Tibial nerve (tissue), 4 donors: ENCODE data around the gene CDON. TPM values are rescaled to one million over a fixed set of nuclear protein-coding genes. Genes with fewer than 3 reads are reported as not detected.

Source experiments
- DNase-seq, 2 donors: peaks; one replicate each; pipeline ENCODE4 v3.0.0-alpha.2; 2019; ENCODE audit warnings: low spot score in 2 of 2
- H3K27ac ChIP-seq, 4 donors: fragments of 200-600 bp; sonication (generic) in 3 of 4; one replicate each; pipeline ENCODE4 v1.5.1; 2017 to 2019; ENCODE audit warnings: mild to moderate bottlenecking in 1 of 4
- H3K27me3 ChIP-seq, 2 donors: fragments of 200-600 bp; sonication (generic) in 1 of 2; one replicate each; pipeline versions ENCODE4 v1.5.1 to v1.6.0; 2017 to 2019
- H3K36me3 ChIP-seq, 3 donors: fragments of 200-600 bp; sonication (generic); one replicate each; pipeline ENCODE4 v1.5.1; 2018 to 2019
- H3K4me1 ChIP-seq, 4 donors: fragments of 200-600 bp; sonication (generic) in 3 of 4; one replicate each; pipeline ENCODE4 v1.5.1; 2017 to 2019
- H3K4me3 ChIP-seq, 4 donors: fragments of 200-600 bp; sonication (generic) in 3 of 4; one replicate each; pipeline ENCODE4 v1.5.1; 2017 to 2019; ENCODE audit warnings: mild to moderate bottlenecking in 1 of 4, moderate library complexity in 1 of 4
- H3K9me3 ChIP-seq, 4 donors: fragments of 200-600 bp; sonication (generic) in 3 of 4; one replicate each; pipeline ENCODE4 v1.5.1; 2017 to 2019
- CTCF ChIP-seq, 5 experiments: fragments of 200-600 bp in 3 of 5; fragments of 450-650 bp in 2 of 5; sonication (generic) in 3 of 5; IDR thresholded peaks; one replicate each; pipeline ENCODE4 v1.5.1; 2016 to 2019; ENCODE audit warnings: antibody characterized with exemption in 5 of 5, mild to moderate bottlenecking in 3 of 5, moderate library complexity in 2 of 5
- EP300 ChIP-seq, 2 donors: sonication (generic); formaldehyde crosslinking; IDR thresholded peaks; one replicate each; pipeline ENCODE4 v1.6.1; 2017; ENCODE audit warnings: antibody characterized with exemption in 2 of 2, mild to moderate bottlenecking in 1 of 2
- POLR2A ChIP-seq, 2 donors: fragments of 450-650 bp; IDR thresholded peaks; one replicate each; pipeline ENCODE4 v1.6.1; 2017; ENCODE audit warnings: antibody characterized with exemption in 2 of 2, mild to moderate bottlenecking in 2 of 2, moderate library complexity in 2 of 2
- WGBS, 2 donors: methylation state at CpG; one replicate each; pipeline ENCODE4 v1.1.5; 2018; 5-methylcytosine and 5-hydroxymethylcytosine counted together
- total RNA-seq, 4 donors: library from RNA; depleted of rRNA; stranded (reverse); fragments of >200 nt; gene quantifications; one replicate each; pipeline ENCODE4 v1.1.0, GENCODE V29; 2016

The CDON gene
- total RNA-seq, 4 donors from 2014 or later: 14.4 to 25.9 (median 15.3) TPM

GRCh38 chr11:125978181-125978716, 84.4 kb downstream of the CDON start:
- H3K4me3 ChIP-seq: no peak overlapping the region
- no peaks in the 10 kb centered on the region for H3K9me3 ChIP-seq
- peaks cover 0 to 15% (median 0%) of the 10 kb centered on the region in 3 donors for H3K36me3 ChIP-seq
- no peak for DNase-seq
- H3K4me1 ChIP-seq: peaks cover 0 to 16% (median 2%) of the 10 kb centered on the region in 4 donors
- WGBS, 2 donors: 51 to 55% methylated on average over 6 of the region's 6 CpGs
- H3K27ac ChIP-seq: no peak overlapping the region
- TF ChIP-seq POLR2A (IDR thresholded peaks at IDR 0.05): no peak
- no peak for TF ChIP-seq EP300 (IDR thresholded peaks at IDR 0.05)
- no peak for TF ChIP-seq CTCF (IDR thresholded peaks at IDR 0.05)
- no peaks in the 10 kb centered on the region for H3K27me3 ChIP-seq

GRCh38 chr11:125977333-125977732, 85.3 kb downstream of the CDON start:
- no peaks in the 10 kb centered on the region for H3K27me3 ChIP-seq
- peaks cover 0 to 8% (median 0%) of the 10 kb centered on the region in 3 donors for H3K36me3 ChIP-seq
- H3K4me3 ChIP-seq: no peak overlapping the region
- DNase-seq: no peak
- whole genome bisulfite sequencing, 2 donors: 75 to 80% methylated on average over 3 of the region's 3 CpGs
- H3K4me1 ChIP-seq: peaks cover 0 to 16% (median 2%) of the 10 kb centered on the region in 4 donors
- no peaks in the 10 kb centered on the region for H3K9me3 ChIP-seq
- TF ChIP-seq CTCF (IDR thresholded peaks at IDR 0.05) (no peak), EP300 (IDR thresholded peaks at IDR 0.05) (no peak)
- no peak overlapping the region for H3K27ac ChIP-seq

- no peak overlapping the region for H3K27ac ChIP-seq
- H3K36me3 ChIP-seq: peaks cover 0 to 8% (median 0%) of the 10 kb centered on the region in 3 donors
- no peak for DNase-seq
- H3K4me1 ChIP-seq: peaks cover 0 to 16% (median 2%) of the 10 kb centered on the region in 4 donors
- H3K27me3 ChIP-seq: no peaks in the 10 kb centered on the region
- TF ChIP-seq CTCF (IDR thresholded peaks at IDR 0.05): no peak
- no peak for TF ChIP-seq EP300 (IDR thresholded peaks at IDR 0.05)
- no peak for TF ChIP-seq POLR2A (IDR thresholded peaks at IDR 0.05)
- H3K9me3 ChIP-seq: no peaks in the 10 kb centered on the region
- no peak overlapping the region for H3K4me3 ChIP-seq
Observed at GRCh38 chr11:125976156-125976555, 86.5 kb downstream of the CDON start.

- Histone ChIP-seq H3K36me3 (peaks cover 0 to 4% (median 0%) of the 10 kb centered on the region in 3 donors), H3K27ac (no peak overlapping the region), H3K4me3 (no peak overlapping the region), H3K27me3 (no peaks in the 10 kb centered on the region), H3K4me1 (peaks cover 0 to 16% (median 2%) of the 10 kb centered on the region in 4 donors), H3K9me3 (no peaks in the 10 kb centered on the region)
- no peak for DNase-seq
- 79 to 89% methylated on average over 6 of the region's 6 CpGs for WGBS, 2 donors
- TF ChIP-seq POLR2A (IDR thresholded peaks at IDR 0.05) (no peak), CTCF (IDR thresholded peaks at IDR 0.05) (no peak), EP300 (IDR thresholded peaks at IDR 0.05) (no peak)
Observed at GRCh38 chr11:125975634-125976033, 87.0 kb downstream of the CDON start.

- Histone ChIP-seq H3K9me3 (no peaks in the 10 kb centered on the region), H3K36me3 (no peaks in the 10 kb centered on the region), H3K27ac (no peak overlapping the region), H3K27me3 (no peaks in the 10 kb centered on the region), H3K4me1 (peaks cover 0 to 12% (median 2%) of the 10 kb centered on the region in 4 donors), H3K4me3 (no peak overlapping the region)
- no peak for TF ChIP-seq EP300 (IDR thresholded peaks at IDR 0.05)
- no peak for TF ChIP-seq POLR2A (IDR thresholded peaks at IDR 0.05)
- TF ChIP-seq CTCF (IDR thresholded peaks at IDR 0.05): no peak
- DNase-seq: no peak
Observed at GRCh38 chr11:125974284-125974683, 88.4 kb downstream of the CDON start.
